K562 (cell line): ENCODE measurements around the gene C1orf174. TPM values are rescaled to one million over a fixed set of nuclear protein-coding genes. Genes with fewer than 3 reads are reported as not detected.
A peak's percentile ranks its signal among the peaks of the same experiment; 100 is the strongest.

Experiments
- ATAC-seq: fragments of 200-7000 bp; cut with Tn5 transposase; 3 replicates; pipeline ENCODE4 v1.9.1; 2020; ENCODE audit warnings: moderate library complexity
- BruUV-seq: library from RNA; stranded (reverse); fragments of 400-500 nt; replicated peaks from 2 replicates; lab custom pipeline; 2021; lab: Mats Ljungman, UMichigan
- CTCF ChIA-PET: fragments of 300-600 bp; formaldehyde crosslinking; extraction: SDS; loops from one replicate; lab custom pipeline; 2021; ENCODE audit warnings: low intra/inter-chr PET ratio; lab: Yijun Ruan, JAX
- POLR2A ChIA-PET: fragments of 300-600, 350-650 bp; sonication (Branson Sonifier 250); formaldehyde crosslinking; extraction: SDS; loops from one replicate; lab custom pipeline; 2021; ENCODE audit warnings: antibody characterized with exemption, inconsistent platforms; lab: Yijun Ruan, JAX
- DNase-seq, 4 experiments: peaks; one replicate each; pipeline versions ENCODE4 v3.0.0 to v3.0.0-alpha.2; 2011 to 2018; ENCODE audit warnings: low spot score in 3 of 4, mixed read lengths in 3 of 4; ENCODE audit errors: extremely low read depth in 1 of 4
- FAIRE-seq: peaks from 2 replicates; lab custom pipeline; 2011; peaks lifted over from hg19 to GRCh38; lab: Jason Lieb, UNC
- H2AFZ ChIP-seq: 2 replicates; pipeline ENCODE4 v1.6.0; 2011; ENCODE audit warnings: low read depth, low read length, control low read depth, inconsistent platforms
- H3K27ac ChIP-seq: fragments of 200-600 bp; 3 replicates; pipeline ENCODE4 v1.8.0; 2011; ENCODE audit warnings: low read depth, mild to moderate bottlenecking, control low read depth, inconsistent platforms, low read length, moderate library complexity, mixed read lengths; ENCODE audit errors: extremely low read depth
- H3K27me3 ChIP-seq, 2 experiments: fragments of 300-600 bp in 1 of 2; 2 replicates in 1 of 2; 3 replicates in 1 of 2; pipeline versions ENCODE4 v1.6.0 to v1.8.0; 2011; ENCODE audit warnings: inconsistent platforms in 2 of 2, low read length in 2 of 2, mild to moderate bottlenecking in 1 of 2, mixed read lengths in 1 of 2, moderate library complexity in 1 of 2; ENCODE audit not compliant: control insufficient read depth in 2 of 2, insufficient read depth in 2 of 2
- H3K36me3 ChIP-seq: fragments of 300-600 bp; 3 replicates; pipeline ENCODE4 v1.8.0; 2011; ENCODE audit warnings: mild to moderate bottlenecking, low read length, inconsistent platforms; ENCODE audit not compliant: control insufficient read depth, insufficient read depth
- H3K4me1 ChIP-seq, 2 experiments: fragments of 200-600 bp in 1 of 2; replicated peaks in 1 of 2; 2 replicates in 1 of 2; 3 replicates in 1 of 2; pipeline versions ENCODE4 v1.5.1 to v1.8.0; 2011; ENCODE audit warnings: inconsistent platforms in 2 of 2, low read length in 2 of 2, mild to moderate bottlenecking in 1 of 2, mixed read lengths in 1 of 2, moderate library complexity in 1 of 2; ENCODE audit not compliant: control insufficient read depth in 2 of 2, insufficient read depth in 2 of 2
- H3K4me2 ChIP-seq: 2 replicates; pipeline ENCODE4 v1.6.1; 2011; ENCODE audit warnings: low read length, control low read depth, inconsistent platforms, mixed read lengths; ENCODE audit not compliant: insufficient read depth
- H3K4me3 ChIP-seq: fragments of 200-600 bp; sonication (generic), shearing (Covaris generic); 2 replicates; pipeline ENCODE4 v1.5.1; 2016; ENCODE audit warnings: control low read depth, inconsistent platforms
- H3K79me2 ChIP-seq: fragments of 200-600 bp; 3 replicates; pipeline ENCODE4 v1.8.0; 2011; ENCODE audit warnings: low read length, inconsistent platforms; ENCODE audit not compliant: control insufficient read depth, insufficient read depth
- H3K9ac ChIP-seq, 2 experiments: 2 replicates each; pipeline versions ENCODE4 v1.6.0 to v1.6.1; 2011; ENCODE audit warnings: low read depth in 2 of 2, low read length in 2 of 2, control low read depth in 1 of 2, inconsistent platforms in 1 of 2, mild to moderate bottlenecking in 1 of 2, mixed read lengths in 1 of 2; ENCODE audit not compliant: insufficient read depth in 1 of 2
- H3K9me1 ChIP-seq: one replicate; pipeline ENCODE4 v1.6.0; 2011; ENCODE audit warnings: inconsistent platforms, mild to moderate bottlenecking, low read length, moderate library complexity; ENCODE audit not compliant: control insufficient read depth, insufficient read depth
- H3K9me3 ChIP-seq: replicated peaks from 2 replicates; pipeline ENCODE4 v1.5.1; 2011; ENCODE audit warnings: low read depth, low read length, inconsistent platforms; ENCODE audit not compliant: control insufficient read depth, insufficient read depth
- H4K20me1 ChIP-seq: replicated peaks from 2 replicates; pipeline ENCODE4 v1.6.1; 2011; ENCODE audit warnings: low read length, inconsistent platforms, mixed read lengths; ENCODE audit not compliant: control insufficient read depth, insufficient read depth
- HNRNPL ChIP-seq: fragments of 200-400 bp; formaldehyde crosslinking; IDR thresholded peaks from 2 replicates; pipeline ENCODE4 v1.6.1; 2017; ENCODE audit warnings: low read depth, mild to moderate bottlenecking, low read length
- JUND ChIP-seq, 2 experiments: IDR thresholded peaks; 2 replicates in 1 of 2; 3 replicates in 1 of 2; pipeline ENCODE4 v1.6.1; 2011; ENCODE audit warnings: borderline replicate concordance in 2 of 2, low read depth in 2 of 2, low read length in 2 of 2, improper control_type of control experiment in 1 of 2, missing biosample characterization in 1 of 2, missing genetic modification characterization in 1 of 2, missing genetic modification reagents in 1 of 2
- KDM2B ChIP-seq: fragments of 250-450 bp; sonication (Bioruptor Pico); IDR thresholded peaks from 2 replicates; pipeline ENCODE4 v1.8.0; 2021; ENCODE audit warnings: mild to moderate bottlenecking, moderate library complexity
- SIN3A ChIP-seq, 2 experiments: fragments of 150-350 bp in 1 of 2; IDR thresholded peaks; 2 replicates each; pipeline ENCODE4 v1.6.1; 2011 to 2016; ENCODE audit warnings: borderline replicate concordance in 2 of 2, low read depth in 2 of 2, low read length in 2 of 2, mild to moderate bottlenecking in 2 of 2, moderate library complexity in 2 of 2; ENCODE audit not compliant: control insufficient read depth in 1 of 2
- SRSF3 ChIP-seq: fragments of 200-400 bp; formaldehyde crosslinking; IDR thresholded peaks from 2 replicates; pipeline ENCODE4 v1.6.1; 2016; ENCODE audit warnings: mild to moderate bottlenecking, low read length, moderate library complexity; ENCODE audit not compliant: insufficient read depth
- TGIF2 ChIP-seq: sonication (generic); formaldehyde crosslinking; IDR thresholded peaks from 2 replicates; pipeline ENCODE4 v1.8.1; 2022; ENCODE audit warnings: mild to moderate bottlenecking, missing genetic modification reagents, moderate library complexity
- ZBTB1 ChIP-seq: sonication (generic); formaldehyde crosslinking; IDR thresholded peaks from 2 replicates; pipeline ENCODE4 v1.8.1; 2023; ENCODE audit warnings: missing genetic modification reagents, low read depth, mild to moderate bottlenecking, borderline replicate concordance
- ZBTB7A ChIP-seq: IDR thresholded peaks from 2 replicates; pipeline ENCODE4 v1.6.1; 2011; ENCODE audit warnings: low read depth, mild to moderate bottlenecking, low read length, moderate library complexity, borderline replicate concordance; ENCODE audit not compliant: control insufficient read depth
- ZNF175 ChIP-seq: fragments of 200-800 bp; sonication (Bioruptor generic); IDR thresholded peaks from 2 replicates; pipeline ENCODE4 v1.6.1; 2016; ENCODE audit warnings: low read depth, mild to moderate bottlenecking, missing genetic modification characterization, missing compliant biosample characterization
- ZNF280A ChIP-seq: fragments of 450-650 bp; IDR thresholded peaks from 2 replicates; pipeline ENCODE4 v1.6.1; 2018; ENCODE audit warnings: mild to moderate bottlenecking, low read depth; ENCODE audit not compliant: partially characterized antibody
- WGBS: fragments of 100-300 bp; shearing (Covaris generic); methylation state at CpG from one replicate; pipeline ENCODE4 v1.1.6; 2016; ENCODE audit warnings: low coverage, mixed read lengths; ENCODE audit not compliant: insufficient coverage; ENCODE audit errors: missing lambda C conversion rate; 5-methylcytosine and 5-hydroxymethylcytosine counted together
- in situ Hi-C: fragments of 300-500 bp; cut with MboI; formaldehyde crosslinking; loops from 4 replicates; pipeline ENCODE4 v1.15.0; 2018; ENCODE audit warnings: inconsistent platforms, mixed read lengths
- intact Hi-C: fragments of 100-400 bp; cut with micrococcal nuclease; formaldehyde crosslinking; loops from 2 replicates; pipeline ENCODE4 v1.14.2; 2022
- polyA plus RNA-seq, 8 experiments: library from polyadenylated mRNA; depleted of rRNA in 4 of 8; stranded (reverse) in 5 of 8; unstranded in 3 of 8; fragments of >200 nt; fragmentation: Nextera tagmentation in 2 of 8; fragmentation: Illumina TruSeq in 1 of 8; extraction: Ambion mirVana in 2 of 8; extraction: Trizol in 1 of 8; gene quantifications; 2 replicates each; pipeline versions ENCODE4 v1.2.1 to v1.2.3, GENCODE V29; 2011 to 2014; ENCODE audit warnings: inconsistent platforms in 1 of 8, missing spikeins in 1 of 8
- total RNA-seq, 7 experiments: library from RNA; depleted of rRNA in 6 of 7; stranded (reverse); fragments of >200 nt in 6 of 7; fragmentation: Illumina TruSeq in 2 of 7; extraction: Trizol in 2 of 7; gene quantifications; 2 replicates each; pipeline versions ENCODE4 v1.2.1 to v1.2.3, GENCODE V29; 2011 to 2021; ENCODE audit warnings: low replicate concordance in 1 of 7
- TF ChIP-seq, protein P1 (sequence below): sonication (generic); formaldehyde crosslinking; IDR thresholded peaks from 2 replicates; pipeline ENCODE4 v1.9.0; 2022; ENCODE audit warnings: mild to moderate bottlenecking, missing genetic modification reagents

Gene C1orf174
- total and polyA plus RNA-seq, 9 of the 15 experiments (the other 6 are each of a cell fraction or from before 2014, with no cell fraction given), result 38.5 to 64.9 (median 45.4) TPM

DNA sequence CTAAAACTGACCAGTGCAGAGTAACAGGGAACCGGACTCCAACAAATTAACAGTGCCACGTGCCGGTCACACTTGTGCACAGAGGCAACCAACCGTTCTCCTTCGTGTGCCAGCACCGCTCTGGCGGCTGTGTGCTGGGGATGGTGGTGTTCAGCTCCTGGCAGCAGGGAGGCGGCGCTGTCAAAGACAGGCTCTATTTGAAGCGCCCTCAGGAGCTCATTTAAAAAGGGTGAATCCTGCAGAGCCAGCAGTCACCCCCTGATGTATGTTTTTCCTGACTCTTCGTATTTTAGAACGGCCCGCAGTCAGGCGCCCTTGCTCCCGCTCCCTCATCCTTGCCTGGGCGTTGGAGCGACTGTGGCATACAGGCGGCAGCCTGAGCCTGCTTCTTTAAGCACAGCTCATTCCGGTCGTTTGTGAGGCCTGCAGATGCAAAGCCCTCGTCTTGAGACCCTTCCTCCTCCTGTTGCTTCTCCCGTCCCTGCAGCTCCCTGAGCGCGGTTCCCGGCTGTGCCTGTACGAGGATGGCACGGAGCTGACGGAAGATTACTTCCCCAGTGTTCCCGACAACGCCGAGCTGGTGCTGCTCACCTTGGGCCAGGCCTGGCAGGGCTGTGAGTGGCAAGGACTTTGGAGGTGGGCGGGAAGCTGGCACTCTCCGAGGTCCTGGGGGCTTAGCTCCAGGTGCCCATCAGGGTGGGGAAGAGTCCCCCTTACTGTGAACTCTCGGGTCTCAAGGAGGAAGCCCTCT, 41.7 kb downstream of the C1orf174 start (continued):
- TF ChIP-seq, protein P1, sequence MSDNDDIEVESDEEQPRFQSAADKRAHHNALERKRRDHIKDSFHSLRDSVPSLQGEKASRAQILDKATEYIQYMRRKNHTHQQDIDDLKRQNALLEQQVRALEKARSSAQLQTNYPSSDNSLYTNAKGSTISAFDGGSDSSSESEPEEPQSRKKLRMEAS (CRISPR knock-in tag), result peak; percentile 73
- no peak for TF ChIP-seq SRSF3
- TF ChIP-seq ZNF175 (CRISPR knock-in tag), result no peak

DNA sequence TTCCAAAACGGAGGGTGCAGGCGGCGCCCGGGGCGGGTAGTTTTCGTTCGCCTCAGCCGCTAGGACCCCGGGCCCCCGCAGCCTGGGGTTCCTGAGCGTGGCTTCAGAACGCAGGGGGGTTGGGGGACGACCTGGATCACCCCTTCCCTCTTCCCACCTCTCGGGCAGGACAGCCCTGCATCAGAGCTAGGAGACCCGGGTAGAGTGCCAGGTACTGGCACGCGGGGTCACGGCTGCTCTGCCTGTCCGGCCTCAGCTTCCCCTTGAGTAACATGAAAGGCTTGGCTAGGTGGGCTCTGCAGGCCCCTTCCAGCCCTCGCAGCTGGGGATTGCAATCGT, 42.3 kb downstream of the C1orf174 start:
- Histone ChIP-seq H3K27me3 (no peaks in the 10 kb centered on the region), H3K79me2 (peaks cover 42% of the 10 kb centered on the region), H3K27ac (peak overlapping the region; percentile 68), H3K9me3 (no peaks in the 10 kb centered on the region), H3K4me1 (peaks cover 10 to 37% of the 10 kb centered on the region in 2 experiments; a peak in 3 of 5 replicates), H4K20me1 (peaks cover 4% of the 10 kb centered on the region; the same call in 1 of the 2 replicates), H3K4me2 (peak overlapping the region; percentile 99), H2AFZ (peak overlapping the region; percentile 100), H3K9ac (peak overlapping the region; percentile 75 to 93), H3K9me1 (no peaks in the 10 kb centered on the region), H3K4me3 (peak overlapping the region; percentile 90), H3K36me3 (peaks cover 8% of the 10 kb centered on the region; the same call in 1 of the 3 replicates)
- BruUV-seq, result no TSS peak
- POLR2A ChIA-PET, result interaction anchor here (1.5 to 1.9 kb wide), 3 partner anchors 10 to 64 kb away, joined by 5 to 10 read pairs (median 6); no protein-coding TSS in a partner anchor
- WGBS, result 3% methylated on average over 19 of the region's 21 CpGs
- DNase-seq (peak in 1 of 4 experiments; percentile 64), FAIRE-seq (no peak), ATAC-seq (peak; percentile 17)
- intact Hi-C loops (loop anchor here (1.0 to 5.0 kb wide), 3 partner anchors 13 to 80 kb away; partner anchors contain the start of gene C1orf174), in situ Hi-C loops (no loop called here)
- CTCF ChIA-PET, result interaction anchor here (0.9 to 1.6 kb wide), 2 partner anchors 12 to 56 kb away, joined by 3 to 6 read pairs; no protein-coding TSS in a partner anchor
- TF ChIP-seq HNRNPL (0 out of 2 replicates have a peak, but pooled peaks have one; percentile 1), KDM2B (CRISPR knock-in tag) (no peak), ZNF280A (no peak), SIN3A (IDR thresholded peaks at IDR 0.05; ENCODE audit: borderline replicate concordance in 2 of 2, control insufficient read depth in 1 of 2, low read depth in 2 of 2, low read length in 2 of 2) (peak in 1 of 2 experiments; percentile 45; a peak in 2 of 4 replicates), ZBTB1 (CRISPR knock-in tag) (peak; percentile 84), ZBTB7A (peak; percentile 43; the same call in 1 of the 2 replicates), TGIF2 (CRISPR knock-in tag) (0 out of 2 replicates have a peak, but pooled peaks have one; percentile 54), JUND (IDR thresholded peaks at IDR 0.05; ENCODE audit: borderline replicate concordance, low read depth, low read length) (no peak), JUND (tag; IDR thresholded peaks at IDR 0.05; ENCODE audit: borderline replicate concordance, low read depth, low read length) (no peak)
